GM19328 (cell line): ENCODE data around the gene ZXDC.

Source experiments
- ATAC-seq: cut with Tn5 transposase; IDR thresholded peaks from one replicate; pipeline ENCODE4 v1.9.1; 2021; ENCODE audit warnings: mild to moderate bottlenecking, moderate library complexity; ENCODE audit not compliant: unreplicated experiment

Gene ZXDC

DNA sequence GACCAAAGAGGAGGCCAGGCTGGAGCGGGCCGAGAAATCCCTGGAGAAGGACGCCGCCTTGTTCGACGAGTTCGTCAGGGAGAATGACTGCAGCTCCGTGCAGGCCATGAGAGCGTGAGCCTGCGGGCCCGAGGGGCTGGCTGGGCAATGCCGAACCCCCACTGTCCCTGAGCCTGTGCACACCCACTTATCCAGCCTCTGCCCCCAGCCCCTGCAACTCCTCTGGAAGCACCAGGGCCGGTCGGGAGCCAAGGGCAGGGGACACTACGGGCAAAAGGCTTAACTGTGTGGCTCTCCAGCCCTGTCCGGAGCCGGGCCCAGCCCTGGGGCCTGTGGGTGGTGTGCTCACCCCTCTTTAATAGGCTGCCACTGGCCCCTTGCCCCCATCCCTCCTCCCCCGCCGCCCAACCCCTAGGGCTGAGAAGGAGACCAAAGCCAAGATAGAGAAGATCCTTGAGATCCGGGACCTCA lies 57.0 kb downstream of the ZXDC start:
- no peak for ATAC-seq

DNA sequence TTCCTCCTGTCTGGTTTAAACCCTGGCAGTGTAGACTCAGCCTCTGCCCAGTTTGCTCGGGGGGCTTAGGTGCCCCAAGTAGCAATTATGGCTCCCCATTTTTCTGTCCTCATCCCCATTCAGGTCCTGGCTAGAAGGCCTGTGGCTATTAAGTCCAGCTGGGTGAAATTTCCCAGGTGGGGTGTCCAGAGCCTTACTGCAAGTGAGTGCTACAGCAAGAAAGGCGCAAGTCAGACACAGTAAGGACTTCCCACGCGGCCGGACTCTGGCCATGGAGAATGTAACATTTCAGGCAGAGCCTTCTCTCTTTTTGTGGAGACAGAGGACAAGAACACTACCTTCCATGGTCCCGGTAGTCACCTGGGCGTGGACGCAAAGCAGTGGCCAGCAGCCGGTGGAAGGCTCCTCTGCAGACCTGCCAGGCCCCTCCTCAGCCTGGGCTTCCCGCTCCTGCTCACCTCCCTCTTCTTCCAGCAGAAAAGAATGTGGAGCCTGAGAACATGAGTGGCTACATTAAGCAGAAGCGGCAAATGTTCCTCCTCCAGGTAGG lies 57.6 kb downstream of the ZXDC start:
- ATAC-seq, result no peak

DNA sequence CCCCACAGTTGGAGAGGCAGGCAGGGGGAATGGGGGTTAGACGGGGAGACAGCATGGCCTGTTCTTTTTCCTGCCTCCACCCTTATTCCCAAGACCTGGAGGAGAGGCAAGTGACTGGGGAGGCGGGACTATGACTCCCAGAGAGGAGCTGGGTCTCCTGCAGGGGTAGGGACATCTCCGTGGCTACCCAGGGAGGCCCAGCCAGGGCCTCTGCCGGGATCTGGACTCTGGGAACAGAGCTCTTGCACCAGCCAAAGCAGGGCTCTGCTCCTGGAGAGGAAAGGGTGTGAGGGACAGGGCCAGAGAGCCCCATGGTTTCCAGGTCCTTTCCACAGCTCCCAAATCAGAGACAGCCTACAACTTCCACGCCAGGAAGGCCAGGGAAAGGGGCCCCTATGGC lies 58.2 kb downstream of the ZXDC start:
- no peak for ATAC-seq

DNA sequence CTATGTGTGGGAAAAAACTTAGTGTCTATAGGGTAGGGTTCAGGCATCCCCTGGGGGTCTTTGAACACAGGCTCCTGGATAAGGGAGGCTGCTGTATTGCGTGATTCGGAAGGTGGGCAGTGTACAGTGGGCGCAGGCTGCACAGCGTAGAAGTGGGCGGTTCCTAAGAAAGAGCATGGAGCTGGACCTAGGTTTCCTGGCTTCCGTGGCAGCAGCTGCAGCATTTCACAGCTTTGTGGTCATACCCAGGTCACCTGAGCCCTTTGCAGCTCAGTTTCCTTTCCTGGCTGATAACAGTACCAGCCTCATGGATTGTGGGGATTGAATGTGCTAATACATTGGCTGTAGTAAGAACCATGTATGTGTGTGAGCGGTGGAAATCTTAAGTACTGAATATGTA lies 58.7 kb downstream of the ZXDC start:
- no peak for ATAC-seq

DNA sequence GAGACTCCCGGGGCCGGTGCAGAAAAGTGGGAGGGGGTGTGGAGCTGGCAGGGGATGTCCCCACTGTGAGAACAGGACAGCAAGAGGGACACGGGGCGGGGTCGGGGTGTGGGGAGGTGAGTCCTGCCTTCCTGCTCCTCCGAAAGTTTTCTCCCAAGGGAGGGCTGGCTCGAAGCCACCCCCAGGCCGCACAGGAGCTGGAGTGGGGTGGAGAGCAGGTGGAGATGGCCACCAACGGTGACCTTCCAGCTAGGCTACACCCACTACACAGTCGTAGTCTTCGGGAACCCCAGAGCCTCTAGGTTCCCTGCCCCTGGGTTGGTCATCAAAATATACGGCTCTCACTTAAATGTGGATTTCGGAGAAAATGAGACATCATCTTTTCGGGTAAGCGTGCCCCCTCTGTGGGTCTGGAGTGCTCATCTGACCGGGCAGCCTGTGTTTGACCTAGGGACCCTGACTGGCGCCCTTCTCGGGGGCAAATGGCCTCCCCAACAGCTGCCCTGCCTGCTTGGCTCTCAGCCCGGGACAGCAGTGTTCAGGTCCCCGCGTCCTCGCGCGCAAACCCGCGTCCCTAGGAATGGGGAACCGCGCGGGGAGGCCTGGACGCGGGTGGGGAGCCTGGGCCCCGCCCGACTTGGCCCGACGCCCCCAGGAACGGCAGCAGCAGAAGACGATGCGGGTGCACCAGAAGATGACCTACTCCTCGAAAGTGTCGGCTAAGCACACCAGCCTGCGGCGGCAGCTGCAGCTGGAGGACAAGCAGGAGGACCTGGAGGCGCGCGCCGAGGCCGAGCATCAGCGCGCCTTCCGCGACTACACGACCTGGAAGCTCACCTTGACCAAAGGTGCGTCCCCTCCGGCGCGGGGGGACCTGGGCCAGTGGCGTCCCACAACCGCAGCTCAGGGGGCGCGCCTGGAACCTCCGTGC lies 59.8 kb downstream of the ZXDC start:
- ATAC-seq, result no peak

DNA sequence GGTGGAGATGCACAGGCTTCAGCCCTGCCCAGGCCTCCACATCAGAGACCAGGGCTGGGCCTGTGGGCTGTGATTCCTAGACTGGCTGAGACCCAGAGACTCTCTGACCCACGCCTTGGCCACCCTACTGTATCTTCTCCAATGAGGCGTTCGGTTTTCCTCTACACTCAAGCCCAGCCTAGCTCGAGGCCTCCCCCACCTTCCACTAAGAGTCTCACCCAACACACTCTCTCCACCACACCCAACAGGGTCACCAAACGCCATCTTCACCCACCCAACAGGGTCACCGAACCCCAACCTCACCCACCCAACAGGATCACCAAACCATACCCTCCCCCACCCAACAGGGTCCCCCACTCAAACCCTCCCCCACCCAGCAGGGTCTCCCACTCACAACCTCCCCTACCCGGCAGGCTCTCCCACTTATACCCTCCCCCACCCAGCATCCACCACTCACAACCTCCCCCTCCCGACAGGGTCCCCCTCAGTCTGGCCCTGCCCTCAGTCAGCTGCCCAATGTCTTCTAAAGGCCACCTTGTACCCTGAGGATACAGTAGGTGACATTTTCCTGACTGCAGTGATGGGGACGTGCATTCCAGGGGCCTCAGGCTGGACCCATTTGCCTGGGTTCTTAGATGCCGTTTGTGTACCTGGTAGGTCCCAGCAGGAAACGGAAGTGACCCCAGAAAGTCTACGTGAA lies 60.6 kb downstream of the ZXDC start:
- ATAC-seq, result no peak

DNA sequence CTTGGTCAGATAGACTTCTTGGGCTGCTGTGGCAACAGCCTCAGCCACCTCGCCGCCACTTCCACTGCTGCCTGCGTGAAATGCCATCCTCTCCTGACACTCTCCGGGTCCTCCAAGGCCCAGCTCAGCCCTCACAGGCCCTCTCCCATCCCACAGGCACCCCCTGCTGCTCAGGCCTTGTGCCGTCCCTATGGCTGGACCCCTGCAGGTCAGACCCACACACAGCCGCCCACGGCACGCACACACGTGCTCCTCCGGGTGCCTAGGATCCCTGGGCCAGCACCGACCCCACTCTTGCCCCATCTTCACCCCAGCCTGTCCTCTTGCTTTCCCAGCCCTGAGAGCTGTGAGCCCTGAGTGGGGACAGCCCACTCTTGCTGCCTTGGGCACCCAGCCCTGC lies 61.3 kb downstream of the ZXDC start:
- ATAC-seq, result no peak

DNA sequence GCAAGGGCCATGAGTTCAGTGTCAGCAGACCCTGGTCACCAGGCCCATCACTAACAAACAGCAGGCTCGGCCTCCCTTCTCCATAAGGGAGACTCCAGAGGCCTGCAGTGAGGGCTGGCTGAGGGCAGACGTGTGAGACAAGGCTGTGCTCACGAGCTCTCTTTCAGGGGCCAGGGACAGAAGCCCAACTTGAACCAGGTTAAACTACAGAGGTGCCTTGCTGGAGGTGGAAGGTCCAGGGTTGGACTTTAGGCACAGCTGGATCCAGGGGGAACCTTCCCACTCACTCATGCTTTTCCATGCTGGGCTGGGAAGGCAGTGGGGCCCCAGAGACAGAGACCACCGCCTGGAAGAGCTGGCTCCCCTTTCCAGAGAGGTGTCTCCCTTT lies 62.0 kb downstream of the ZXDC start:
- no peak for ATAC-seq

DNA sequence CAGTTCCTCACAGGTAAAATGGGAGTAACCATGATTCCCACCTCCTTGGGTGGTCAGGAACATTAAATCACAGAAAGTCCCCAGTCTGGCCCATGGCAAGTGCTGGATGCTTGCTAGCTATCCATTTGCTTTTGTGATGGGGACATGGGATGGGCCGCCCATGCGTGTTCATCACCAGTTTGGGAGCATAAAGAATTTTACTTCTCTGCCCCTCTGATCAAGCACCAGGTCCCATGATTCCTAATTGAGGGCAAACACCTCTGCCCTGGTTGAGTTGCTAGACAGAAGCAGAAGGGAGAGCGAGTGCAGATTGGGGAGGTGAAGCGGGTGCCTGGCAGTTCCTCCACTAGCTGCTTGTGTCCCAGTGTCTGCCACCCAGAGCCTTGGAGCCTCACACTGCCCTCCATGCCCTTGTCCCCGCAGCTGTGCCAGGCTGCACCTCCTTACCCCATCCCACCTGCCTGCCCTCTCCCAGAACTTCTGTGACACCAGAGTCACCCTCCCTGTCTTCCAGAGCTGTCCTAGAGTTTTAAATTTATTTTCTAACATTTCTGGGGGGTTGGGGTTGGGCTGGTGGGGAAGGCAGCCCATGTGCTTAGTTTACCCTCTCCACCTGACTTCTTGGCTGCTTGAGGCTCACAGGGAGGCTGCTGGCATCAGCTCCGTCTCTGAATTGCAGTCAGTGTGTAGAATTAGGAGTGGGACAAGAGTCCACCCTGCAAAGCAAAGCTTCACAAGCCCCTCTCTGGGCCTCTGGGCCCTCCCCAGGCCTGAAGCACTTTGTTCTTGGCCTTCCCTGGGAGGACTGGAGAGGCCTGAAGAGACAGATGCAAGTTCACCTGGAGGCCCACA lies 62.6 kb downstream of the ZXDC start:
- no peak for ATAC-seq

DNA sequence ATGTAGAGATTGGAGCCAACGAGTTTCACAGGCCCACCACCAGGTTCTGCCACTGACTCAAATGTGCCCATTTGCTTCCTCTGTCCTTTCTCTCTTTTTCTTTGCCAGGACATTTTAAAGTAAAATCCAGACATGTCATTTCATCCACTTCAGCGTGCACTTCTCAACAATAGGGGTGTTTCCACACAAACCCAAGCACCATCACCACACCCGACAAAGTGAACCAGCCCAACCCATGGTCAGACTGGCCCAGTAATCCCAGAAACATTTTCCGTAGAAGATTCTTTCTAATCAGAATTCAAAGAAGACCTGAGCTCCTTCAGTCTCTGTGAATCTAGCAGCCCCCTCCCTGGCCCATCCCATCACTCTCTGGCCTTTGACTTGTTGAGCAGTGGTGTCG lies 67.6 kb downstream of the ZXDC start:
- ATAC-seq, result no peak

DNA sequence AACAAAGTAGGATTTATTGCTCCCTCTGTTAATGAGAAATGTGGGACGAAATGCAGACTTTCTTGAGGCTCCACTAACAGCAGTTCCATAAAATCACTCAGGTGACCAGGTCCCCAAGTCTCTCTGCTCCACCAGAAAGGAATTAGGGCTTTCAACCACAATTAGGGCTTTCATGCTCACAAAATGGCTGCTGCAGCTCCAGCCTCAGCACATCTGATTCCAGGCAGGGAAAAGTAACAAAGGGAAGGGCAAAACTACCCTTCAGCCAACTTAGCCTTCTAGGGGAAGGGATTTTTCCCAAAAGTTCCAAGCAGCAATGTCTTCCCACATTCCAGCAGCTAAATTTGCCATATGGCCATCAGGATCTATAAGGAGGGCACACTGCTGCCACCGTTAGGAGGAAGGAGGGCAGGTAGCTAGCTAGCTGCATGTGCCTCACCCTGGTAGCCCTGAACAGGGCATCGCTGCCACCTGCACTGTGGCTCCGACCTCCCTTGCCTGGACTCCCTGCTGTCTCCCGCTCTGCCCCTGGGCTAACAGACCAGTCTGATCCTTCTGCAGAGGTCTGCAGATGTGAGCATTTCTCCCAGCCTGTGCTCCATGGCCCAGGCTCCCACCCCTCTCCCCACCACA lies 68.2 kb downstream of the ZXDC start:
- no peak for ATAC-seq

DNA sequence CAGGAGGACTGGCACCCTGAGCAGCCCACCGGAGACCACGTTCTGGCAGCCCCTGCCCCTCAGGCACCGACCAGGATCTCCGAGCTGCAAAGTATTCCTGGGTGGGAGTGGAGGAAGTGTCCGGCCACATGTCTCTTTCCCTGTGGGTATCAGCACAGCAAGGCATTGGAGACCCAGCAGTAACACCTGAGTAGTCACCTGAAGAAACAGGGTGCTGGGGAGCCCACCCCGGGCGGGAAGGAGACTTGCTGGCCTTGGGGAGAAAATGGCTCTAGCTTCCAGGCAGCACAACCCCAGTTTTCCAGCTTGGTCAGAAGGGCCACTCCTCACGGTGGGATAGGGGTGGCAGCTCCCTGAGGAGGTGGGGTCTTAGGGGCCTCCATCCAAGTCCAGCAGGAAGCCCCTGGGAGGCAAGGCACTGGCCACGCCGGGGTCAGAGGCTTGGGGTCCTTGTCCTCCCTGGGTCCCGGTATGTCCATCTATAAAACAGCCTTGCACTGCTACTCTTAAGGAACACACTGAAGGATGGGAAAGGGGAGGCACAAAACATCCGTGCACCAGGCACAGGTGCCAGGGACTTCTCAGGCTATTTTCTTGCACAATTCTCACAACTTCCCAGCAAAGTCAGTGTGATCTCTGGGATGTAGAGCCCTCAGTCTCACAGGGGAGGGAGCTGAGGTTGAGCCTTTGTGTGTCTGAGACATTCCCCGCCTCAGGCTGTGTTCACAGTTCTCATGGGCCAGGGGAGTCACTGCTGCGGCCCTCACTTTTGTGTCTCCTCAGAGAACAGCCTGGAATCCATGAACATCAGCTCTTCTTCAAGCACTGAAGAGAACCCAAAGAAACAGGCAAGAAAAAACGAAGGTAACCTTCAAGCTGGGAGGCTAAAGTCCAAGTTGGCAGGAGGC lies 69.0 kb downstream of the ZXDC start:
- no peak for ATAC-seq

DNA sequence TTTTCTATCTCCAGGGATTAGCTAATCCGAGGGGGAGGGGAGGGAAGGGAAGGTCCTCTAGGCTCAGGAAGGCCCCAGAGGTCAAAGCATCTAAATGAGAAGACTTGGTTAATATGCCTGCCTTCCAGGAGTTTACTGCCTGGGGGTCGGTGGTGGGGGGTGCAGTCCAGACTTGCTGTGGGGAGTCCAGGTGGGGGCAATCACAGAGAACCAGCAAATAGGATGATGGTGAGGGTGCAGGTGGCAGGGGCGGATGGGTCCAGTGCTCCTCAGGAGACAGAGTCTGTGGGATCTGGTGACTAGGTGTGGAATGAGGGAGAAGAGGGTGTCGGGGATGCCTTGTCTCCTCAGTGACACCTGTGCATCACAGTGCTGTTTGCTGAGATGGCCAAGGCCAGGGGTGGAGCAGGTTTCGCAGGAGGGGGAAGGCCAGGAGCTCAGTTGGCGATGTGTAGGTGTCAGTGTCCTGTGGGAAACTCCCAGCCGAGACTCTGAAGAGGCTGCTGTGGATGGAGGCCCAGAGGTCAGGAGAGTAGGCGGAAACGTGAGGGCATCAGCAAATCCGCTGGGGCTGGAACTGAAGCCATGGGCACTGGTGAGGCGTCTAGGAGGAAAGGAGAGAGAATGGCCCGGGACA lies 72.9 kb downstream of the ZXDC start:
- ATAC-seq, result no peak

DNA sequence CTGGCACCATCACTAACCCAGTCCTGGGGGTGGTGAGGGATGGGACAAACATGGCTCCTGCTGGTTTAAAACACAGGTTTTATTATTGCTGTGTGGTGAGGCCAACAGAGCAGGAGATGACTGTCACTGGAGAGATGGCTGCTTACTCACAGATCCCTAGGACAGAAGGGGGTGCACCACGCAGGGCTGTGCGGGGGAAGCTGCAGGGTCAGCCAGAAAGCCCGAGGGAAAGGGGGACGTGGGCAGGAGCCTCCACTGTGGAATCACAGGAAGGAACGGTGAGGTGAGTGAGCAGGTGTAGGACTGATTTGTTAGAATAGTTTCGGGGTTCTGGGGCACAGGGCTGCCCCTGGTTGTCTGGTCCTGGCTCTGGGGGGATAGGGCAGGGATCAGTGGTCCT lies 73.5 kb downstream of the ZXDC start:
- ATAC-seq, result no peak

DNA sequence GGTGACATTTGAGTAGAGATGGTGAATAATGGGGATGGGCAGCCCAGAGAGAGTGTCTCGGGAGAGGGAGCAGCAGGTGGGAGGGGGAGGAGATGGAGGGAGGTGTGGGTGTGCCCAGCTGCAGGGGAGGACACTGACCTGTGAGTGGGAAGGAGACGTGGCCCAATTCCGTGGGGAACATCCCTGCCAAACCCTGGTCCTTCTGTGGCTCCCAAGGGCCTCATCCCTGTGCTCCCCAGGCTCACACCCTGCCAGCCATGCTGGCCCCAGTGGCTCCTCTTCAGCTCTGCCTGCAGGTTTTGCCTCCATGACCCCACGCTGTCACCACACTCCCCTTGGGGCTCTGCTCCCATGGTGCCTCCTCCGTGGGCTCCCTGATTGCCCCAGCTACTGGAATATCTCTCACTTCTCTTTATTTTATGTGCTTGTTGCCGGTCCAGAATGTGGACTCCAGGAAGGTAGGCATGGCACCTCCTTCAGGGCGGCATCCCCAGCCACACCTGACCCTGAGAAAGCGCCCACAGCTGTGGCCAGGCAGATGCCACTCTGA lies 74.0 kb downstream of the ZXDC start:
- no peak for ATAC-seq

DNA sequence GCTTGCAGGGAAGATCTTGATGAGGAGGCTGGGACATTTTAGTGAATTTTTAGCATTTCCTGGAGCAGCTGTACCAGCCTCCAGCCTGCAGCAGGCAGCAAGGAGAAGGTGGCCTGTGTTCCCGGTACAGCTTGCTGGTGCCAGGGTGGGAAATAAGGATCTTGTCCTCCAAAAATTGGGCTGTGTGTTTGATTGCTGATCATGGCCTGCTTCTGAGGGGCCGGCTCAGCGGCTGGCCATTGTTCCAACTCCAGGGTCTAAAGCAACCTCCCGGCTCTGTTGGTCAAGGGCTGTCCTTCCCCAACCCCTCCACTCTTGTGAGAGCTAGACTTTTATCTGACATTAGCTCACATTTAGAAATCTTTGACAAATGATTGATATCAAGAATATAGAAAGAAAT lies 75.9 kb downstream of the ZXDC start:
- no peak for ATAC-seq

DNA sequence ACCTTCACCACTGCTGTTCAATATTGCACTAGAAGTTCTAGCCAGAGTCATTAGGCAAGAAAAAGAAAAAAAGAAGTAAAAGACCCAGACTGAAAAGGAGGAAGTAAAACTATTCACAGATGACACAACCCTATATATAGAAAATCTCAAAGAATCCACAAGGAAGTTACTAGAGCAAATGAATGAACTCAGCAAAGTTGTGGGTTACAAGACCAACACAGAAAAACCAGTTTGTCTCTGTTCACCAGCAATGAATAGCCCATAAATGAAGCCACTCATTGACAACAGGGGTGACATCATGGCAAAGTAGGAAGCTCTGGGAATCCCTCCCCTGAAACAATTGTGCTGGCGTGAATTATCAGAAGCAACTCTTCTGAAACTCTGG lies 76.3 kb downstream of the ZXDC start:
- ATAC-seq, result no peak

DNA sequence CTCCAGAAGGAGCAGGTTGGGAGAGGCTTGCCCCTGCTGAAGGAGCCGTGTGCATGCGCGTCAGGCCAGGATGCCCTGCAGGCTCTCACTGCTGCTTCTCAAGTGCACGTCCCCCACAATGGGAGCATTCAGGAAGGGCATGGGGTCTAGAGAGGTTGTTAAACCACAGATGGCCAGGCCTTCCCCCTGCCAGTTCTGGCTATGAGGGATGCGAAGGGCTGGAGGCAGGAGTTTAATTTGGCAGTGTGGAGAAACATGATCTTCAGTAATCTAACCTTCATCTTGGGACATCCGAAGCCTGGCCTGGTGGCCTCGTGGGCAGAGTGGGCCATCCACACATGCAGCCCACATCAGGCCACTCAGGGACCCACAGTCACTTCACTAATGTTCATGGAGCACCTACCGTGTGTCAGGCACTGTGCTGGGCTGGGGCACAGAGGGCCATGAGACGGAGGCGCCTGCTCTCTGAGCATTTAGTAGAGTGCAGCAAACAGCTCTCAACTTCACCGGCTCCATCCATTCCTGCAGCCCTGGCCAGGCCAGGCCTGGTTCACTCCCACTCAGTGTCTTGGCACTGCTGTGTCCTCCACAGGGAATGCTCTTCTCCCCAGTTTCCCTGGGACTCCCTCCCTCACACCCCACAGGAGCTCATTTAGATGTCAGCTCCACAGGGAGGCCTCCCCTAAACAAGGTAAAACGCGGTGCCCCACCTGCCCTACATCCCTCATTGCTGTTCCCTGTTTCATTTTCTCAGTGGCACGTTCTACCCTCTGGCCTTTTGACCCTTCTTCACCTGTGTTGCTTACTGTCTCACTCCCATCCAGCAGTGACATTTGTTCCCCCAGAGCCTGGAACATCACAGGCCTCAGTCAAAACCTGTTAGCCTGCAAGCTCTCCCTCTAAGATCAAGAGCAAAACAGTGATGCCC lies 77.0 kb downstream of the ZXDC start:
- ATAC-seq, result no peak
